Body of pancreas (tissue), 4 donors: ENCODE results near the gene AQP1. TPM values are rescaled to one million over a fixed set of nuclear protein-coding genes. Genes with fewer than 3 reads are reported as not detected.

Experiments
- ATAC-seq: fragments of 150-250 bp; one replicate; pipeline ENCODE4 v1.9.1; 2016
- DNase-seq, 4 donors: peaks; one replicate each; pipeline ENCODE4 v3.0.0-alpha.2; 2019
- H3K27ac ChIP-seq, 4 donors: fragments of 200-600 bp; sonication (generic); 1 replicate in 3 of 4; 2 replicates in 1 of 4; pipeline versions ENCODE4 v1.5.1 to v1.6.1; 2016 to 2019; ENCODE audit warnings: mild to moderate bottlenecking in 1 of 4, mixed read lengths in 1 of 4, moderate library complexity in 1 of 4
- H3K27me3 ChIP-seq, 2 donors: fragments of 200-600 bp; sonication (generic); one replicate each; pipeline ENCODE4 v1.6.0; 2016; ENCODE audit warnings: mild to moderate bottlenecking in 1 of 2
- H3K36me3 ChIP-seq, 2 donors: fragments of 200-600 bp; sonication (generic); replicated peaks in 1 of 2; 2 replicates each; pipeline ENCODE4 v1.5.1; 2016; ENCODE audit warnings: low read depth in 2 of 2; ENCODE audit not compliant: insufficient read depth in 1 of 2
- H3K4me1 ChIP-seq: fragments of 200-600 bp; sonication (generic); one replicate; pipeline ENCODE4 v1.6.0; 2016
- H3K4me3 ChIP-seq, 2 donors: fragments of 200-600 bp; sonication (generic); 1 replicate in 1 of 2; 2 replicates in 1 of 2; pipeline ENCODE4 v1.5.1; 2016 to 2019
- H3K9me3 ChIP-seq, 3 donors: fragments of 200-600 bp; sonication (generic); 1 replicate in 2 of 3; 2 replicates in 1 of 3; pipeline ENCODE4 v1.5.1; 2016
- POLR2A ChIP-seq, 3 donors: fragments of 450-650 bp; IDR thresholded peaks; one replicate each; pipeline ENCODE4 v1.6.1; 2016; ENCODE audit warnings: antibody characterized with exemption in 3 of 3, mild to moderate bottlenecking in 2 of 3
- WGBS, 2 donors: methylation state at CpG; one replicate each; pipeline ENCODE4 v1.1.5; 2017; 5-methylcytosine and 5-hydroxymethylcytosine counted together
- intact Hi-C: fragments of 100-400 bp; cut with DNase I; formaldehyde crosslinking; loops from one replicate; pipeline ENCODE4 v1.15.1; 2023
- total RNA-seq, 2 donors: library from RNA; depleted of rRNA; stranded (reverse); fragments of >200 nt; gene quantifications; one replicate each; pipeline ENCODE4 v1.1.0, GENCODE V29; 2016
- TF ChIP-seq, protein P1 (sequence below), 7 experiments: fragments of 450-650 bp in 4 of 7; fragments of 200-600 bp in 3 of 7; sonication (generic) in 3 of 7; IDR thresholded peaks; one replicate each; pipeline ENCODE4 v1.5.1; 2016 to 2019; ENCODE audit warnings: antibody characterized with exemption in 7 of 7

The AQP1 gene
- total RNA-seq, 2 donors from 2014 or later = 197 to 204 TPM

- Histone ChIP-seq H3K4me1 (peaks cover 31% of the 10 kb centered on the region), H3K9me3 (no peaks in the 10 kb centered on the region), H3K4me3 (no peak overlapping the region), H3K27ac (no peak overlapping the region), H3K36me3 (no peaks in the 10 kb centered on the region), H3K27me3 (no peaks in the 10 kb centered on the region)
- DNase-seq = no peak
- intact Hi-C loops = no loop called here
- 80 to 93% methylated on average over 9 of the region's 9 CpGs for WGBS, 2 donors
- TF ChIP-seq, protein P1, sequence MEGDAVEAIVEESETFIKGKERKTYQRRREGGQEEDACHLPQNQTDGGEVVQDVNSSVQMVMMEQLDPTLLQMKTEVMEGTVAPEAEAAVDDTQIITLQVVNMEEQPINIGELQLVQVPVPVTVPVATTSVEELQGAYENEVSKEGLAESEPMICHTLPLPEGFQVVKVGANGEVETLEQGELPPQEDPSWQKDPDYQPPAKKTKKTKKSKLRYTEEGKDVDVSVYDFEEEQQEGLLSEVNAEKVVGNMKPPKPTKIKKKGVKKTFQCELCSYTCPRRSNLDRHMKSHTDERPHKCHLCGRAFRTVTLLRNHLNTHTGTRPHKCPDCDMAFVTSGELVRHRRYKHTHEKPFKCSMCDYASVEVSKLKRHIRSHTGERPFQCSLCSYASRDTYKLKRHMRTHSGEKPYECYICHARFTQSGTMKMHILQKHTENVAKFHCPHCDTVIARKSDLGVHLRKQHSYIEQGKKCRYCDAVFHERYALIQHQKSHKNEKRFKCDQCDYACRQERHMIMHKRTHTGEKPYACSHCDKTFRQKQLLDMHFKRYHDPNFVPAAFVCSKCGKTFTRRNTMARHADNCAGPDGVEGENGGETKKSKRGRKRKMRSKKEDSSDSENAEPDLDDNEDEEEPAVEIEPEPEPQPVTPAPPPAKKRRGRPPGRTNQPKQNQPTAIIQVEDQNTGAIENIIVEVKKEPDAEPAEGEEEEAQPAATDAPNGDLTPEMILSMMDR (IDR thresholded peaks at IDR 0.05) = no peak
- no peak for ATAC-seq
Observed at GRCh38 chr7:30877015-30877769, 34.5 kb upstream of the AQP1 start.

- Histone ChIP-seq H3K27ac (peak overlapping the region in 2 of 4 donors; percentile 21 to 56), H3K36me3 (no peaks in the 10 kb centered on the region), H3K4me1 (peaks cover 31% of the 10 kb centered on the region), H3K27me3 (no peaks in the 10 kb centered on the region), H3K9me3 (no peaks in the 10 kb centered on the region), H3K4me3 (no peak overlapping the region)
- DNase-seq (peak; percentile 49 to 68 (median 61)), ATAC-seq (peak; percentile 50)
- intact Hi-C loops = no loop called here
- no peak for TF ChIP-seq POLR2A (IDR thresholded peaks at IDR 0.05)
- TF ChIP-seq, protein P1 (IDR thresholded peaks at IDR 0.05) = no peak
- WGBS, 2 donors = 64 to 100% methylated on average over 1 to 5 of the region's 5 CpGs
Observed at GRCh38 chr7:30877993-30878392, 33.7 kb upstream of the AQP1 start.

DNA sequence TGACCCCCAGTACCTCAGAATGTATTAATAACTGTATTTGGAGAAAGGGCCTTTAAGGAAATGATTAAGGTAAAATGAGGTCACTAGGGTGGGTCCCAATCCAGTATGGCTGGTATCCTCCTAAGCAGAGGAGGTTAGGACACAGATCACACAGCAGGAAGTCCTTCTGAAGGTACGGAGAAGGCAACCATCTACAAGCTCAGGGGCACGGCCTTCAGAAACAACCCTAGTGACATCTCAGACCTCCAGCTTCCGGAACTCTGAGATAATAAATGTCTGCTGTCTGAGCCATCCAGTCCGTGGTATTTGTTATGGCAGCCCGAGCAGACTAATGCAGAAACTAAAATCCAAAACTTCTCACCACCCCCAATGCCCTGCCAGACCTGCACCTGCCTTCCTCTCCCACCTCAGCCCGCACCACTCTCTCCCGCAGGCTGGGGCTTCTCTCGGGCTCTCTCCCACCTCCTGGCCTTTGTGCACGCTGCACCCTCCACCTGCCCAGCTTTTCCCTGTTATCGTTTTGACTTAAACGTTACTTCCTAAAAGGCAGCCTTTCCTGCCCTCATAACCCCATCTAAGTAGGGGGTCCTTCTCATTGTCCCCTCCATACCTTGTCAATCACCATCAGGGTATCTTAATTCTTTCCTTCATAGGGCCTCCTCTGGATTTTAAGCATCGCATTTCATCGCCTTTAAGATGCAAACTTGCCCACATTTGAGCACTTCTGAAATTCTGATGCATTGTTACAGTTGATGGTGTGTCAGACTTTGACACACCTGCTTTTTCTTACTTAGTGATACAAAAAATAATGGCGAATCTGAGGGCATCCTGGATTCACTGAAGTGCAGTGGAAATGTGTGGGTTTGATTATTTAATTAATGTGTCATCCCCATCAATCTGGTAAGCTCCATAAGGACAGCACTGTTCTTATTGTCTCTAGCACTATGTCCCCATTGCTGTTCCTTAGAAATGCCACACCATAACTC, 32.2 kb upstream of the AQP1 start:
- intact Hi-C loops = no loop called here
- DNase-seq (peak; percentile 53 to 65 (median 55)), ATAC-seq (peak; percentile 67)
- WGBS, 2 donors = 43 to 61% methylated on average over 13 to 14 of the region's 14 CpGs
- Histone ChIP-seq H3K9me3 (no peaks in the 10 kb centered on the region), H3K27ac (peak overlapping the region in 3 of 4 donors; percentile 9 to 63 (median 56)), H3K4me1 (peaks cover 31% of the 10 kb centered on the region), H3K4me3 (no peak overlapping the region), H3K27me3 (no peaks in the 10 kb centered on the region), H3K36me3 (no peaks in the 10 kb centered on the region)
- TF ChIP-seq, protein P1 (IDR thresholded peaks at IDR 0.05) = peak in 2 of 7 experiments; percentile 22 to 23
- no peak for TF ChIP-seq POLR2A (IDR thresholded peaks at IDR 0.05)

- Histone ChIP-seq H3K36me3 (no peaks in the 10 kb centered on the region), H3K4me3 (no peak overlapping the region), H3K27me3 (no peaks in the 10 kb centered on the region), H3K4me1 (peaks cover 31% of the 10 kb centered on the region), H3K27ac (peak overlapping the region in 3 of 4 donors; percentile 9 to 63 (median 63)), H3K9me3 (no peaks in the 10 kb centered on the region)
- 59 to 63% methylated on average over 12 of the region's 12 CpGs for WGBS, 2 donors
- TF ChIP-seq, protein P1 (IDR thresholded peaks at IDR 0.05) = no peak
- TF ChIP-seq POLR2A (IDR thresholded peaks at IDR 0.05) = no peak
- intact Hi-C loops = no loop called here
- DNase-seq (no peak), ATAC-seq (peak; percentile 50)
Observed at GRCh38 chr7:30880125-30880720, 31.4 kb upstream of the AQP1 start.
